GM19395 (cell line): ENCODE measurements around the gene SLC8B1.

ENCODE experiments used
- ATAC-seq: cut with Tn5 transposase; IDR thresholded peaks from one replicate; pipeline ENCODE4 v1.9.1; 2021; ENCODE audit warnings: mild to moderate bottlenecking, moderate library complexity; ENCODE audit not compliant: unreplicated experiment

Gene SLC8B1

DNA sequence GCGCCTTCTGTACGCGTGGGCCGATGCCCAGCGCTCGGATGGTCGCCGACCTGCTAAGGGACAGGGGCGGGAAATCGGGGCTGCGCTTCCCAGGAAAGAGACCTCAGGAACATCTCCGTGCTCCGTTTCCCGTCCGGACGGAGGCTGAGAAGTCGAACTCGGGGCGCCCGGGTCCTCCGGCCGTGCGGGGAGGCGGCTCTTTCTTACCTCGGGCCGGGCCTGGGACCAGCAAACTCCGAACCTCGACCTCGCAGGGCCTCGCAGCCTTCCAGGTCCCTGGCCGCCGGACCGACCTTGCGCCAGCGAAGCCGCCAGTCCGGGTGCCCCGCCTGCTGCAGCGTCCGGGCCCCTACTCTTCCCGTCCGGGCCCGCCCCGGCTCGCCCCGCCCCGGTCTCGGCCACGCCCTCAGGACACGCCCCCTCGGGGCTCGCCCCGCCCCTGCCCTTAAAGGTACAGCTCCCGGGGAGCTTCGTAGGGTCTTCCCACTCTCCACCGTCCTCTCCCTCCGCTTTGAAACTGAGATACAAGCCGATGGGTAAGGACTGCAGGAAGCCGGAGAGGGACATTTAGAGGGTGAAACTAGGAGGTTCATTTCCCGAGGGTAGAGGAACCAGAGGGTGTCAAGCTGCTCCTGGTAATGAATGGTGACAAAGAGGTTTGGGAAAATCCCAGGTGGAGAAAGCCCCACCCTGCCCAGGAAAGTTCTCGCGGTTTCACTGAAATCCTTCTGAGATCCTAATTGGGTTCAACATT lies at the start of gene SLC8B1:
Gene SLC8B1 (minus strand): TSS at position 324 of the 754 bp plus-strand sequence. CDS start 2,231 bp downstream, outside the sequence.
- peak; percentile 84 for ATAC-seq

DNA sequence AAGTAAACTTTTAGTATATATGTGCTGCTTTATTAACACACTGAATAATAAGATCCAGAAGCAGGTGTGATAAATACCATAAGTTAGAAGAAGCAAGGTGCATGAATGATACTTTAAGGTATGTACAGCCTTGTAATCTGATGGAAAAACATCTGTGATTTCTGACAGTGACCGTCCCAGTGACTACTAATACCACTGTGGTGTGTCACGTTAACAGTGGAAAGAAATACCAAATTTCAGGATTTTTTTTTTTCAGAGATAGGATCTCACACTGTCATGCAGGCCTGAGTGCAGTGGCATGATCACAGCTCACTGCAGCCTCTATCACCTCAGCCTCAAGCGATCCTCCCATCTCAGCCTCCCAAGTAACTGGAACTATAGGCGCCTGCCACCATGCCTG lies 47.3 kb upstream of the SLC8B1 start:
- ATAC-seq = no peak

DNA sequence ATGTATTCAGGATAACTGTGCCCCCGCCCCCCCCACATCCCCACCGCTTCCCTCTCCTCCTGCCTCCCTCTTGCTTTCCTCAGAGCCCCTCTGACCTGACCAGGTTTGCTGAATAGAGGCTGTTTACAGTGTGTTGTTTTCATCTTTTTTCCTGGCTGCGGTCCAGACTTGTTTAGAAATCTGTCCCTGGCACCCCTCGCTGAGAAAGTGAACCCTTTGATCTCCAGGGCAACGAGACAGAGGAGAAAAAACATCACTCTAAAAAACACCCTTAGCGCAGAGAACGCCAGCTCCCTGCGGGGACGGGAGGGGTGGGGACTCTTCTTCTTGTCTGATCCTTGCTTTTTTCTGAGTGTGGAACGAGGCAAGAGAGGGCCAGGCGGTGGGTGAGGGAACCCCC lies 46.3 kb upstream of the SLC8B1 start:
- ATAC-seq = no peak

DNA sequence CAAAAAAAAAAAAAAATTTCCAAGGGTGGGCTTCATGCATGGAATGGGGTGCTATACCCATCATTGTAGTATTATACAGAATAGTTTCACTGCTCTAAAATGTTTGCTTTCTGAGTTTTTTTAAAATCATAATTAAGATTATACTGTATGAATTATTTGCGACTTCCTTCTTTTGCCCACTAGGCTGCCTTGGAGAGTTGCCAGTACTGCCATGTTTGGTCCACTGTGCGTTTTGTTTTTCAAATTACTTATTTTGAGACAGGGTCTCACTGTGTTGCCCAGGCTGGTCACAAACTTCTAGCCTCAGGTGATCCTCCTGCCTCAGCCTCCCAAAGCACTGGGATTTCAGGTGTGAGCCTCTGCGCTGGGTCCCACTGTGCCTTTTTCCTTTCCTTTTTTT lies 43.4 kb upstream of the SLC8B1 start:
- no peak for ATAC-seq

DNA sequence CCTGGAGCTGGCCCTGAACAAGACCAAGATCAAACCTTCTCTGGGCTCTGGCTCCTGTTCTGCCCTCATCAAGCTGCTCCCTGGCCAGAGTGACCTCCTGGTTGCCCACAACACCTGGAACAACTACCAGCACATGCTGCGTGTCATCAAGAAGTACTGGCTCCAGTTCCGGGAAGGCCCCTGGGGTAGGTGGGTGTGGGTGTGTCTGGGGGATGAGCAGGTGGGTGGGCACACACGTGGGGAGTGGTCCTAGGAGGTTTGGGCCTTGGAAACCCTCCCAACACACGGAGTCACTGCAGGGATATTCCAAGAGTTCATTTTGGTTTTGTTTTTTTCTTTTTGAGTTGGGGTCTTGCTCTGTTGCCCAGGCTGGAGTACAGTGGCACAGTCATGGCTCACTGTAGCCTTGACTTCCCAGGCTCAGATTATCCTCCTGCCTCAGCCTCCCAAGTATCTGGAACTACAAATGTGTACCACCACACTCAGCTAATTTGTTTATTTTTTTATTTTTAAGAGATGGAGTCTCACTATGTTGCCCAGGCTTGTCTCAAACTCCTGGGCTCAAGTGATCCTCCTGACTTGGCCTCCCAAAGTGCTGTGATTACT lies 40.0 kb upstream of the SLC8B1 start:
- ATAC-seq = no peak

DNA sequence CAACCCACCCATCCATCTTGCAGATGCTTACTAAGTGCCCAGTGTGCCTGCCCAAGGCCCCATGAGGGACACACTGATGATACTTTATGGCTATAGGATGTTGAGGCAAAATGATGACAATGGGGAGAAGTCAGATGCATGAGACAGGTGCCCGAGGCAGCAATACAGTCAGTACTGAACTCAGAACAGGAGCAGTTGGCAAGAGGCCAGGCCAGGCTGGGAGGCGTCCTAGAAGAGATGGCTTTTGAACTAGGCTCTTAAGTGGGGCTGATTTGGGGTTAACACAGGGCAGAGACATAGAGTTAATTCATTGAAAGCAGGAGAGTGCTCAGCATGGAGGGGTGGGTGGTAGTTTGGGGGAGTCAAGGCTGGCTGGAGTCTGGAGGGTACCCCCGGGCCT lies 39.1 kb upstream of the SLC8B1 start:
- no peak for ATAC-seq

DNA sequence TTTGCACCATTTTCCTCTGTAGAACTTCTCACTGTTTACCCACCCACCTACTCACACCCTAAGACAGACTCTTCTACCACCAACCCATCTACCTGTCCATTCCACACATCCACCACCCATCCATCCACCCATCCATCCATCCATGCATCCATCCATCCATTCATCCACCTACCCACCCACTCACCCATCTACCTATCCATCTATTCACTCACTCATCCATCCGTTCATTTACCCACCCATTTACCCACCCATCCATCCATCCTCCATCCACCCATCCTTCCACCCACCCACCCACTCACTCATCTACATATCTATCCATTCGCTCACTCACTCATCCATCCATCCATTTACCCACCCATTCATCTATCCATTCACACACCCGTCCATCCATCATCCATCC lies 38.5 kb upstream of the SLC8B1 start:
- no peak for ATAC-seq

DNA sequence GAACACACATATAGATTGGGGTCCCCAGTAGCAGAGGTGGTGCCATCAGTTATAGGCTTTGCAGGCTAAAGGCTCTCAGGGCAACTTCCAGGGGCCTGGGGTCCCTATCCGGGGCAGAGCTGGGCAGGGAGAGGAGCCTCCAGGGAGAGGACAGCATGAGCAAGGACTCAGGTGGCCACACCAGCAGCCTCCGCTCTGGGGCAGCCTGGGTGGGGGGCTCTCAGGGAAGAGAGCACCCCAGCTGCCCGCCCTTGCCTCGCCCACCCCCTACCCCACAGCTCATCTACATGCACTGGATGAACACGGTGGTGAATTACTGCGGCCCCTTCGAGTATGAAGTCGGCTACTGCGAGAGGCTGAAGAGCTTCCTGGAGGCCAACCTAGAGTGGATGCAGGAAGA lies 37.5 kb upstream of the SLC8B1 start:
- no peak for ATAC-seq

DNA sequence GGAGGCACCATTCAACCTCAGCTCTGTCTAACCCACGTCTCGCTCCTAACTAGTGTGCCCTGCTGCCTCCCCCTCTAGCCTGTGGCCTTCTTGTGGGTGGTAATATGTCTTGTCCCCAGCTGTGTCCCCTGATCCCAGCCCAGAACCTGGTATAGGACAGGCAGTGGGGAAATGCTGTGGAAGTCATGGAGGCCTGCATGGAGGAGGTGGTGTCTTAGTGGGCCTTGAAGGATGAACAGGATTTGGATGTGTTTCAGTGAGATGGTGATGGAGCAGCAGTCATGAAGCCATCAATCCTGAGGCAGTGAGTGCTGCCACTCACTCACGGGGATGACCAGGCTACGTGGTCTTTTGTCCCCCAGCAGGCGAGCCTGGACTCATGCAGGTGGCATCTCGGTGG lies 36.9 kb upstream of the SLC8B1 start:
- ATAC-seq = no peak

DNA sequence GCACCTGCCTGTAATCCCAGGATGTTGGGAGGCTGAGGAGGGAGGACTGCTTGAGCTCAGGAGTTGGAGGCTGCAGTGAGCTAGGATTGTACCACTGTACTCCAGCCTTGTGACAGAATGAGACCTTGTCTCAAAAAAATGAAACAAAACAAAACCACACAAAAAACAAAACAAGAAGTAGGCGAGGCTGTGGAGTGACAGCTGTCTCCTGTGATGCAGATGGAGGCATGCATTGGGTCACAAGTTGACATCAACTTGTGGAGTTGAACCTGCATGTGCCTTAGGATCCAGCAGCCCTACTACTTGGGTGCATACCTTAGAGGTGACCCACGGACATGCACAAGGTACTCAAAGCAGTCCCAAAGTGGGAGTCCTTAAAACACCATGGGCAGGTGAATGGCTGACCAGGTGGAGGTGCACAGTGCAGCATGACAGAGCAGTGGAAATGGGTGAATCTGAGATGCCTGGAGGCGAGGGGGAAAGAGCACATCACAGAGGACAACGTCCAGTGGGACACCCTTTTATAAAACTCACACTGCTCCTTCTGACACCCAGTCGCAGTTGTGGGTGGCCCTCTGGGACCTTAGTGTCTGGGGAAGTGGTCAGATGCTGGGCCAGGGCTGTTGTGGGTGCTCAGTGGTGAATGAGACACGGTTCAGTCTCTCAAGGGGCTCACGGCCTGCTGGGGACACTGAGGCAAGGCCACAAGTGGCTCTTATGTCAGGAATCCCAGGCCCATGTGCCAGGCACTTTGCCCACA lies 36.2 kb upstream of the SLC8B1 start:
- ATAC-seq = no peak

DNA sequence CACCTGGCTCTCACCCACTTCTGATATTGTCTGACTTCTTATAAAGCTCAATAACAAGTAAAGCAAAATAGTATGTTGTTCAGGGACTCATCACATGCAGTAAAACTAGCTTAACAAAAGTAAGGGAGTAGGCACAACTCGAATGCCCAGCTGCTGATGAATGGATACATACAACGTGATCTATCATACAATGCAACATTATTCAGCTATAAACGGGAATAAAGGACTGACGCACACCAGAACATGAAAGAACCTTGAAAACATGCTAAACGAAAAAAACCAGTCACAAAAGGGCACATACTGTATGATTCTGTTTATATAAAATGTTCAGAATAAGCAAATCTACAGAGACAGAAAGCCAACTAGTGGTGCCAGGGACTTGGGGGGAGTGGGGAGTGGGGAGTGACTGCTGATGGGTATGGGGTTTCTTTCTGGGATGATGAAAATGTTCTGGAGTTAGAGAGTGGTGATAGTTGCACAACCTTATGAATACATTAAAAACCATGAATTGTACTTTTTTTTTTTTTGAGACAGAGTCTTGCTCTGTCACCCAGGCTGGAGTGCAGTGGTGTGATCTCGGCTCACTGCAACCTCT lies 34.6 kb upstream of the SLC8B1 start:
- no peak for ATAC-seq

DNA sequence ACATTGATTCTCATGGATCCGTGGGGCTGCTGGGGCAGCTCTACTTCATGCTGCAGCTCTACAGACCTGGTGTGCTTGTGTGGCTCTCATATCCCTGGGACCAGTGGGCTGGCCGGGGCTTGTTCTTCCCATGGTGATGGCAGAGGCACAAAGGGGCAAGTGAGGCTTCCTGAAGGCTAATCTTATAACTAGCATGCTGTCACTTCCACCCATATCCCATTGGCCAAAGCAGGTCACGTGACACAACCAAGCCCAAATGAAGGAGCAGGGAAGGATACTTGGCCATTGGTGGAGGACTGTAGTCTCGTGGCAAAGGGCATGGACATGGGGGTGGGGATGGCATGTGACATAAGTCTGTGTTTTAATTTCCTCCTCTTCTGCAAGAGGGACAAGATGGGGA lies 33.4 kb upstream of the SLC8B1 start:
- no peak for ATAC-seq

DNA sequence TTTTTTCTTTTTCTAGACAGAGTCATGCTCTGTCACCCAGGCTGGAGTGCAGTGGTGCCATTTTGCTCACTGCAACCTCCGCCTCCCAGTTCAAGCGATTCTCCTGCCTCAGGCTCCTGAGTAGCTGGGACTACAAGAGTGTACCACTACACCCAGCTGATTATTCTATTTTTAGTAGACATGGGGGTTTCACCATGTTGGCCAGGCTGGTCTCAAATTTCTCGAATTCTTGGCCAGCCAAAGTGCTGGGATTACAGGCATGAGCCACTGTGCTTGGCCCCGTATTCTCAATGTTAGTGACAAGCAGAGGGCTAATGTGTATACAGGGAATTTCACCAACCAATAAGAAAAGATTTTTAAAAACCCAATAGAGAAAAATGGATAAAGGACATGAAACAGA lies 31.9 kb upstream of the SLC8B1 start:
- no peak for ATAC-seq

DNA sequence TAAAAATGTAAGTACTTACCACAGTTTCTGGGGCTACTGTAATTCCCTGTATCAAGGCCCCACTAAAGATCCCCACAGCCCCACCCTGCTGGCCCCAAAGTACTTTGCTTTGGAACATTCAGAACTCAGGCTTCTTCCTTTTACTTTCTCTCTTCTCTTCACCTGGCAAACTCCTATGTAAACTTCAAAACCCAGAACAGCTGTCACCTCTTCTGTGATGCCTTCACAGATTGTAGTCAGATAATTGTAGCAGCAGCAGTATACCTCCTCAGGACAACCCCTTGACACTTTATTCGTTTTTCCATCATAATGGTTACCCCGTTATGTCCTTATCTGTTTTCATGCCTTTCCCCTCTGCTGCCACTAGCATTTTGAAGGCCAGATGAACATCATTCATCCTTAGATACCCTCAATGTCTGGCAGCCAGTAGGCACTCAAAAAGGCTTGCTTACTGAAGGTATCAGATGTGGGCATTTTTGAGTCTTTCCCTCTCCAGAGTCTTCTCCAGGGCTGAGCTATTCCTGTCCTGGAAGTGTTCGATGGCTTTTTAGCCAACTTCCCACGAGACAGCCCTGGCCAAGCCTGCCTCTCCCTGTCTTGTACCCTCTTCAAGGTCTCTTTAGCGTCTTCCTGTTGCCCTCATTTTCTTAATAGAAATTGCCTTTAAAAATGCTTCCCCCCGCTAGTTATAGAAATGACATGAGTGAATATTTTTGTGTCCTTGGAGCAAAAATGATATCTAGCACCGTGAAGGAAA lies 30.9 kb upstream of the SLC8B1 start:
- ATAC-seq = no peak

DNA sequence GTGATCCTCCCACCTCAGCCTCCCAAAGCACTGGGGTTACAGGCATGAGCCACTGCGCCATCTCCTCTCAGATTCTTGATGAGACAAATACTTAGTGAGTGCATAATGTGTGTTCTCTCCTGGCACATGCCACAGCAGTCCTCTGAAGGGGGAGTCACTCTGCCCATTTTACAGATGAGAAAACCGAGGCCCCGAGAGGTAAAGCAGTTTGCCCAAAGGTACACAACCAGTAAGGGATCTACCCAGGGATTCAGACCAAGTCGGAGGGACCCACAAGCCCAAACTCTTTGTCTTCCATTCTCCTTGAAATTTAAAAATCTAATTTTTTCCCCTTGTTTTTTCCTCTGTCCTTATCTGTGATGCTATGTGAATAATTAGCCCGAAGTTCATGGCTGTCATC lies 29.8 kb upstream of the SLC8B1 start:
- no peak for ATAC-seq

DNA sequence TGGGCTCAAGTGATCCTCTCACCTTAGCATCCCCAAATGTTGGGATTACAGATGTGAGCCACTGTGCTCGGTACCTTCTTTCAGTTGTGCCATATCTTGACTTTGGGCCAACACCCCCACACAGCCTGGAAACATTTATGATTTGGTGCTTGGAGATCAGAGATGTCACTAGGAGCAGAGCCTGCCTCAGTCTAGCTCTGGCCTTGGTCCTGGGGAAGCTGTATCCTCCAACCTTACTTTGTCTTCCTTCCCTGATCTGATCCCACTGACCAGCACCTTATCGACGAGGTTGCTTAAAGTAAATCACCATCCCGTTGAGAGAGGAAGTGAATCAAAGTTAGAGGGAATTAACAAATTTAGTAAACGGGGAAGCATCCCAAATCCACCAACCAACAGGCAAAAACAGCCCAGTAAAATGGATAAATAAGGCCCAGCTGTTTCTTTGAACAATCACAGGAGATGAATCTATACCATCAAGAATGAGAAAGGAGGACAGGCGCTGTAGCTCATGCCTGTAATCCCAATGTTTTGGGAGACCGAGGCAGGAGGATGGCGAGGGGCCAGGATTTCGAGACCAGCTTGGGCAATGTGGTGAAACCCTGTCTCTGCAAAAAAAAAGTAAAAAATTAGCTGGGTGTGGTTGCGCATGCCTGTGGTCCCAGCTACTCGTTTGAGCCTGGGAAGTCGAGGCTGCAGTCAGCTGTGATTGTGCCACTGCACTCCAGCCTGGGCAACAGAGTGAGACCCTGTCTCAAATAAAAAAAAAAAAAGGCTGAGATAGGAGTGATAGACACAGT lies 26.9 kb upstream of the SLC8B1 start:
- ATAC-seq = no peak

DNA sequence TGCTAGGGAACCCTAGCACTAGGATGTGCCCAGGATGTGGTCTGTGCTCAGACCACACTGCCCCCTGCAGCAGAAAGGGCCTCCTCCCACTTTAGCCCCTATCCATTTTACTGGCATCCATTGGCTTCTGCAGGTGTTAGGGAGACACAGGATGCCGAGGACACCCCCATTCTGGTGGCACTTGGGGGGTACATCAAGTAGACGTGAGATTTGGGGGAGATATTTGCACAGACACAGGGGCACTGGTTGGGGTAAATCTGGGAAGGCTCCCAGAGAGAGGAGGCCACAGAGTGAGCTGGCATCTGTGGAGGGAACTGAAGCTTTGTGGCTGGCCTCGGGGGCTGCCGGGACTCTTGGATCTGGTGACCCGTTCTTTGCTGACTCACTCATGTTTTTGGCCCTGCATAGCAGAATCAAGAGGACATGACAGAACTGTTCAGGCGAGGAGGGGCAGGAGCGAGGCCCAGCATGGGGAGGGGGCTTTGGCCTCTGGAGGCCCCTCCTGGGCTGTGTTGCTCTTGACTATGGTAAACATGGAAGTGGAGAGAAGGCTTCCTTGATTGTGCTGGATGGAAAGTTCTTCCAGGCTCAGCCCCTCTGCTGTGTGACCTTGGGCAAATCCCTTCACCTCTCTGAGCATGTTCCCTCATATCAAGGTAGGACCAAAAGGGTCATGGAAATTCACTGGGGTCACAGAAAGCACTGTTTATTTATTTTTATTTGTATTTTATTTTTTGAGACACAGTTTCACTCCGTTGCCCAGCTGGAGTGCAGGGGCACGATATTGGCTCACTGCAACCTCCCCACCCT lies 25.2 kb upstream of the SLC8B1 start:
- no peak for ATAC-seq

DNA sequence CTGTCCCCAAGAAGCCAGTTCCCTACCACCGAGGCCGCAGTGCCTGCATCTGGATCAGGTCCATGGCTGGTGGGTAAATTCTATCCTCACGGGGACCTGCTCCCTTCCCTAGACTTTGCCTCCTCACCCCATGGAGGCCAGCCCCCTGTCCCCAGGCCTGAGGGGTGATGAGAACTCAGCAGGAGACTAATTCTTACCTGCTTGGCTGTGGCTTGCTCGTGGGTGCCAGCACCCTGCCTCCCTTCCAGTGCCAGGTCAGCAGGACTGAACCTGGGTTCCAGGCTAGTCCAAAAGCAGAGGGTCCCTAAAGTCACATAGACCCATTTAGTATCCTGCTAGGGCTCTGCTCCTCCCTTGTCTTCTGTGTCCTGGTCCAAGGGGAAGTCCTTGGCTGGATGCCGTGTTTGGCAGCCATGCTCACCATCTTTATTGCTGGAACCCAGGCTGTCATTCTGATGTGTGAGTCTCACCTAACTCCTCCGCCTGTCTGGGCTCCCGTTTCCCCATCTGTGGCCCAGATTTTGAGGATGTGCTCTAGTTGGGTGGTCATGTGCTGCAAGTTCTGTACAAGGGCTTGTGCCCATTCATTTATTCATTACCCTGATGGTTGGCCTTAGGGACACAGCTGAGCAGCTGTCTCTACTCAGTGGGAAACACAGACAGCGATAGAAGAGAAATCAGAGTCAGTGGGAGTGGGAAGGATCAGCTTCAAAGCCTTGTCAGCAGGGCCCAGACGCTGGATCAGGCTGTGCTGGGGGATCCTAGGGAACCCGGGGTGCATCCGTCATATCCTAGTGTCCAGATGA lies 24.4 kb upstream of the SLC8B1 start:
- ATAC-seq = no peak
